Neutrophil (primary cell): ENCODE data around the gene ECHS1.

ENCODE experiments used
- H3K27ac ChIP-seq: fragments of 200-600 bp; sonication (generic); 2 replicates; pipeline ENCODE4 v1.5.1; 2016; ENCODE audit warnings: mild to moderate bottlenecking, moderate library complexity
- H3K27me3 ChIP-seq: fragments of 200-600 bp; sonication (generic); 2 replicates; pipeline ENCODE4 v1.6.0; 2016; ENCODE audit warnings: mild to moderate bottlenecking
- H3K36me3 ChIP-seq: fragments of 200-600 bp; sonication (generic); 2 replicates; pipeline ENCODE4 v1.5.1; 2017
- H3K4me1 ChIP-seq, 2 experiments: fragments of 200-600 bp in 1 of 2; sonication (generic) in 1 of 2; 1 replicate in 1 of 2; 2 replicates in 1 of 2; pipeline versions ENCODE4 v1.5.1 to v1.6.1; 2013 to 2016; ENCODE audit warnings: low read depth in 1 of 2, low read length in 1 of 2, mild to moderate bottlenecking in 1 of 2, moderate library complexity in 1 of 2; ENCODE audit not compliant: control insufficient read depth in 1 of 2, insufficient read depth in 1 of 2
- H3K4me3 ChIP-seq, 2 experiments: fragments of 200-600 bp in 1 of 2; sonication (generic) in 1 of 2; 1 replicate in 1 of 2; 2 replicates in 1 of 2; pipeline ENCODE4 v1.5.1; 2013 to 2016; ENCODE audit warnings: low read depth in 1 of 2, low read length in 1 of 2, mild to moderate bottlenecking in 1 of 2, moderate library complexity in 1 of 2
- H3K9me3 ChIP-seq: fragments of 200-600 bp; sonication (generic); 2 replicates; pipeline ENCODE4 v1.5.1; 2016
- TF ChIP-seq, protein P1 (sequence below): fragments of 200-600 bp; sonication (generic); IDR thresholded peaks from 2 replicates; pipeline ENCODE4 v1.5.1; 2016; ENCODE audit warnings: antibody characterized with exemption

Gene ECHS1

DNA sequence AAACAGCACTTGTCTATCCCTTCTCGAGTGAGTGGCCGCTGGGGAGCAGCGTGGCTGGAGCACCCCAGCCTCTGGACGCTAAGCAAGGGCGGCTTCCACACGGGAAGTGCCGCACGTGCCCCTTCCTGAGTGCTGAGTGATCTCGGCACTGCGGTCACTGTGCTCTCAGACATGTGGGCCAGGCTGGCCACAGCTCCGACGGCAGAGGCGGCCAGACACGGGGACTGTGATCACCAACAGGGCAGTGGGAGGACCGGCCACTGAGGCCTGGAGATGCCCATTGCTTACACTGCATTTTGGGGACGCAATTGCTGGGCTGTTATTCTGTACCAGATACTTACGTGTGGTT, 7.0 kb downstream of the ECHS1 start:
- H3K27me3 ChIP-seq: no peaks in the 10 kb centered on the region
- TF ChIP-seq, protein P1, sequence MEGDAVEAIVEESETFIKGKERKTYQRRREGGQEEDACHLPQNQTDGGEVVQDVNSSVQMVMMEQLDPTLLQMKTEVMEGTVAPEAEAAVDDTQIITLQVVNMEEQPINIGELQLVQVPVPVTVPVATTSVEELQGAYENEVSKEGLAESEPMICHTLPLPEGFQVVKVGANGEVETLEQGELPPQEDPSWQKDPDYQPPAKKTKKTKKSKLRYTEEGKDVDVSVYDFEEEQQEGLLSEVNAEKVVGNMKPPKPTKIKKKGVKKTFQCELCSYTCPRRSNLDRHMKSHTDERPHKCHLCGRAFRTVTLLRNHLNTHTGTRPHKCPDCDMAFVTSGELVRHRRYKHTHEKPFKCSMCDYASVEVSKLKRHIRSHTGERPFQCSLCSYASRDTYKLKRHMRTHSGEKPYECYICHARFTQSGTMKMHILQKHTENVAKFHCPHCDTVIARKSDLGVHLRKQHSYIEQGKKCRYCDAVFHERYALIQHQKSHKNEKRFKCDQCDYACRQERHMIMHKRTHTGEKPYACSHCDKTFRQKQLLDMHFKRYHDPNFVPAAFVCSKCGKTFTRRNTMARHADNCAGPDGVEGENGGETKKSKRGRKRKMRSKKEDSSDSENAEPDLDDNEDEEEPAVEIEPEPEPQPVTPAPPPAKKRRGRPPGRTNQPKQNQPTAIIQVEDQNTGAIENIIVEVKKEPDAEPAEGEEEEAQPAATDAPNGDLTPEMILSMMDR: no peak
- H3K36me3 ChIP-seq: peaks cover 75% of the 10 kb centered on the region
- no peaks in the 10 kb centered on the region for H3K9me3 ChIP-seq
- no peak overlapping the region for H3K27ac ChIP-seq
- no peaks in the 10 kb centered on the region for H3K4me1 ChIP-seq
- H3K4me3 ChIP-seq: no peak overlapping the region

DNA sequence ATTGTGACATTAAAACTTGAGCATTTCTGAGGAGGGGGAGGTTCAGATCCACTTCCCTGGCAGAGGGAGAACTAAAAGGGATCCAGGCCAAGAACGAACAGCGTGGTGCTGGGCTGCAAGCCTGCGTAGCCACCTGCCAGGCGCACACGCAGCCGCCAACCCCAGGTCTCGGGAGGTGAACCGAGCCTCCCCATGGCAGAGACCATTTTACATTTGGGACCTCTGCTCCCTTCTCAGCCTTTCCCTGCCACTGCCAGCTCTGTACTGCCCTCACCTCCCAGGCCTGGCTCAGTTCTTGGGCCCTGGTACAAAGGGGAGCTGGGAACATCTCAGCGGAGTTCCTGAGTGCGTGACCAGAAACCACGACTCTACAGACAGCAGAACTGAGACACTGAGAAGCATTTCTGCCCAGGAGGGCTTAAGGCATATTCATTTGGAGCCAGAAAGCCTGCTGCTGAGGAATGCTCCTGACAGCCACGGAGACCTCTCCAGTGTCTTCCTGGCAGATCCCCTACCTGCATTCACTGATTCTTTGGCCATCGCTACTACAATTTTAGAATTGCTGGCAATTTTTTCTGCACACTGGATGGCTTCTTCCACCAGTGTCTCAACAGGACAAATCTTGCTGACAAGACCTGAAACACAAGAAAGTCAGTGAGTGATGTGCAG, 7.6 kb downstream of the ECHS1 start:
- H3K4me1 ChIP-seq: no peaks in the 10 kb centered on the region
- TF ChIP-seq, protein P1: no peak

DNA sequence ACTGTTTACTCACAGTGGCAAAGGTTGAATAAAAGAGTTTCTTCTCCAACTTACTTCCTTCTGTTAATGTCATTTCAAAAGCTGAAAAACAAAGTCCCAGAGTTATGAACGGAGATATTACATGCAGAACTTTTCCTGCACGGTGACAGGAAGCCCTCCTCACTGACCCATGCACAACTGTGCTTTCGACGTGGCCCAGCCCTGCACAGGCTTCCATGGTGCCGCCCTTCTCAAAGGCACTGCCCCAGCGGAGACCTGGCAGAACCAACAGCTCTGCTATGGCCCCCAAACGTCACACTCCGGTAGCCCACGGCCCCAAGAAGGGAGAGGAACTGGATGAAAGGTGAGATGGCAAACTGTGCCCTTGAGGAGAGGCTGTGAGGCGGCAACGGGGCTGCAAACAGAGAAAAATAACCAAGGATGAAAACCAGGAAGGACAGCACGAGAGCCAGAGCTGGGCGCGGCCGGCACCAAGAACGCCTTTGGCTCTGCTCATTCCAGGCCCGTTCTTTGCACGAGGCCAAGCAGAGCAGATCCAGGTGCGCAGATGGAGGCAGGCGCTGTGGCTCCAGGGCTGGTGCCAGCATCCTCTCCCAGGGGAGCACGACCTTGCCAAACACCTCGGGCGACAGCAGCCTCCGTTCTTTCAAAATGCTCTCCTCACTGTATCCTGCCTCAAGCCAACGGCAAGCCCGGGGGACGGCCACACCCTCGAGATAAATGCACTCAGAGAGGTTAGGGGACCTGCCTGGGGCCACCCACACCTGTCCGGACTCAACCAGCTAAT, 8.3 kb downstream of the ECHS1 start:
- Histone ChIP-seq H3K27ac (no peak overlapping the region), H3K27me3 (no peaks in the 10 kb centered on the region), H3K4me3 (no peak overlapping the region), H3K4me1 (no peaks in the 10 kb centered on the region), H3K36me3 (peaks cover 65% of the 10 kb centered on the region), H3K9me3 (no peaks in the 10 kb centered on the region)
- TF ChIP-seq, protein P1: no peak

More for the DNA sequence above, 7.6 kb downstream of the ECHS1 start:
- no peaks in the 10 kb centered on the region for H3K27me3 ChIP-seq
- no peak overlapping the region for H3K4me3 ChIP-seq
- H3K36me3 ChIP-seq: peaks cover 73% of the 10 kb centered on the region
- H3K27ac ChIP-seq: no peak overlapping the region
- no peaks in the 10 kb centered on the region for H3K9me3 ChIP-seq

DNA sequence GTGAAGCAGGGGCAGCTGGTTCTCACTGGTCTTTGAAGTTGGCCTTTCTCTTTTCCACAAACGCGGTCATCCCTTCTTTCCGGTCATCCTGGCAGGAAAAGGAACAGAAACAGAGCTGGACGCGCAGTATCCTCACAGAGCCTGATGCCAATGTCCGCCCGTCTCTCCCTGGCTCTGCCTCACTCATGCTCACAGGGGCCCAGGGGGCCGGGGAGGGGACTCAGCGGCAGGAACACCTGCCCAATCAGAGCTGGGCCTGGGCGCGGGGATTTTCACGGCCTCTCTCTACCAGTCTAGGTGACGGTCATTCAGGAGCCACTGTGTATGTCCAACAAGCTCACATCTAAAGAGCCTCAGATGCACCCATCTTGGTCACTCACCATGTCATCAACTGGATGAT, 10.3 kb downstream of the ECHS1 start:
- Histone ChIP-seq H3K9me3 (no peaks in the 10 kb centered on the region), H3K36me3 (peaks cover 49% of the 10 kb centered on the region), H3K27me3 (peaks cover 7% of the 10 kb centered on the region), H3K4me3 (no peak overlapping the region), H3K27ac (no peak overlapping the region), H3K4me1 (no peaks in the 10 kb centered on the region)
- TF ChIP-seq, protein P1: no peak

DNA sequence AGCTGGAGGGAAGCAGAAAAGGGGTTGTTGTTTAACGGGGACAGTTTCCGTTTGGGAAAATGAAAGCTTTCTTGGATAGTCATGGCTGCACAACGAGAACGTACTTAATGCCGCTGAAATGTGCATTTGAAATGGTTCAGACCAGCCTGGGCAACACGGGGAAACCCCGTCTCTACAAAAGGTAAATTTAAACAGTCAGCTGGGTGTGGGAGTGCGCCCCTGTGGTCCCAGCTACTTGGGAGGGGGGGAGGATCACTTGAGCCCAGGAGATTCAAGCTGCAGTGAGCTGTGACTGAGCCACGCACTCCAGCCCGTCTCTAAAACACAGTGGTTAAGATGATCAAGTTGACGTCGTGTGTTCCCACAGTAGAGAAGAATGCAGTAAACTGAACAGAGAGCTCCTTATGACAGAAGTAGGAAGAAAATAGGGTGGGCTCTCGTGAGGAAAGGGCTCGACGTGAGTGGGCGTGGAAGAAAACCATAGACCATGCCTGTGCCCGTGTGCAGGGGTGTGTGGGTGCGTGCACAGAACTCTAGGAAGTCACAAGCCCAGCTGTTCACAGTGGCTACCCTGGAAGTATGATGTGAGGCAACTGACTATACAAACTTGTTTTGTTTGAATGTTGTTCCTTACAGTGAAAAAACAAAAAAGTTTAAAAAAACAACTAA, 11.2 kb downstream of the ECHS1 start:
- H3K4me3 ChIP-seq: no peak overlapping the region
- peaks cover 46% of the 10 kb centered on the region for H3K36me3 ChIP-seq
- TF ChIP-seq, protein P1: no peak
- peaks cover 7 to 9% of the 10 kb centered on the region in 2 experiments for H3K4me1 ChIP-seq
- peaks cover 17% of the 10 kb centered on the region for H3K27me3 ChIP-seq
- H3K9me3 ChIP-seq: no peaks in the 10 kb centered on the region
- no peak overlapping the region for H3K27ac ChIP-seq
